ENCODE results near the gene PBRM1. TPM values are rescaled to one million over a fixed set of nuclear protein-coding genes. Genes with fewer than 3 reads are reported as not detected.

Gene PBRM1
- total and polyA plus RNA-seq, 2 of the 13 experiments (the other 11 are each of a cell fraction or from before 2014, with no cell fraction given) = 10.9 to 33.2 TPM

GRCh38 chr3:52704611-52705437 lies 19.1 kb upstream of the PBRM1 start (continued):
- no peak for TF ChIP-seq E2F5 (CRISPR knock-in tag; conservative IDR thresholded peaks at IDR 0.05)
- no peak for TF ChIP-seq ZNF263 (CRISPR knock-in tag; IDR thresholded peaks at IDR 0.05)
- TF ChIP-seq ZBTB40 (IDR thresholded peaks at IDR 0.05) = no peak
- TF ChIP-seq ZBTB40 (CRISPR knock-in tag; IDR thresholded peaks at IDR 0.05) = peak; percentile 49; the same call in 1 of the 2 replicates
- TF ChIP-seq ATF6 (CRISPR knock-in tag; conservative IDR thresholded peaks at IDR 0.05) = no peak
- 0 out of 2 replicates have a peak, but pooled peaks have one; percentile 12 for TF ChIP-seq HES4 (CRISPR knock-in tag; IDR thresholded peaks at IDR 0.05; ENCODE audit: borderline replicate concordance)
- no peak for TF ChIP-seq SIN3B (IDR thresholded peaks at IDR 0.05; ENCODE audit: low read length)
- no peak for TF ChIP-seq ZNF549 (CRISPR knock-in tag; IDR thresholded peaks at IDR 0.05)
- TF ChIP-seq SOX13 (IDR thresholded peaks at IDR 0.05) = peak; percentile 77
- peak in 1 of 2 experiments; percentile 91; a peak in 2 of 4 replicates for TF ChIP-seq SOX13 (CRISPR knock-in tag; conservative IDR thresholded peaks at IDR 0.05 in 1 of 2, IDR thresholded peaks at IDR 0.05 in 1 of 2)
- TF ChIP-seq GMEB2 (CRISPR knock-in tag; IDR thresholded peaks at IDR 0.05; ENCODE audit: low read depth) = no peak
- 0 out of 2 replicates have a peak, but pooled peaks have one; percentile 8 for TF ChIP-seq GZF1 (CRISPR knock-in tag; IDR thresholded peaks at IDR 0.05)
- no peak for TF ChIP-seq FOXC1 (CRISPR knock-in tag; IDR thresholded peaks at IDR 0.05; ENCODE audit: borderline replicate concordance)
